Right atrium auricular region (tissue), 2 donors: ENCODE data around the gene PIAS1. TPM values are rescaled to one million over a fixed set of nuclear protein-coding genes. Genes with fewer than 3 reads are reported as not detected.

Experiments
- DNase-seq: peaks from one replicate; pipeline ENCODE4 v3.0.0-alpha.2; 2019; ENCODE audit warnings: low spot score
- H3K27ac ChIP-seq, 2 donors: fragments of 200-600 bp; sonication (generic); 1 replicate in 1 of 2; 2 replicates in 1 of 2; pipeline ENCODE4 v1.5.1; 2016 to 2019
- H3K27me3 ChIP-seq, 2 donors: fragments of 200-600 bp; sonication (generic); one replicate each; pipeline versions ENCODE4 v1.5.1 to v1.6.0; 2017 to 2019
- H3K36me3 ChIP-seq: fragments of 200-600 bp; sonication (generic); one replicate; pipeline ENCODE4 v1.5.1; 2016
- H3K4me1 ChIP-seq, 2 donors: fragments of 200-600 bp; sonication (generic); one replicate each; pipeline versions ENCODE4 v1.5.1 to v1.6.0; 2017 to 2019
- H3K4me3 ChIP-seq, 2 donors: fragments of 200-600 bp; sonication (generic); 1 replicate in 1 of 2; 2 replicates in 1 of 2; pipeline ENCODE4 v1.5.1; 2017 to 2019; ENCODE audit warnings: mild to moderate bottlenecking in 1 of 2, moderate library complexity in 1 of 2
- H3K9me3 ChIP-seq, 2 donors: fragments of 200-600 bp; sonication (generic); one replicate each; pipeline ENCODE4 v1.5.1; 2019
- CTCF ChIP-seq, 2 donors: fragments of 200-600 bp; sonication (generic); IDR thresholded peaks; one replicate each; pipeline ENCODE4 v1.5.1; 2019; ENCODE audit warnings: antibody characterized with exemption in 2 of 2
- total RNA-seq, 2 donors: library from RNA; depleted of rRNA; stranded (reverse); fragments of >200 nt; gene quantifications; one replicate each; pipeline ENCODE4 v1.1.0, GENCODE V29; 2016

Gene PIAS1
- total RNA-seq, 2 donors from 2014 or later = 24.5 to 26.7 TPM

DNA sequence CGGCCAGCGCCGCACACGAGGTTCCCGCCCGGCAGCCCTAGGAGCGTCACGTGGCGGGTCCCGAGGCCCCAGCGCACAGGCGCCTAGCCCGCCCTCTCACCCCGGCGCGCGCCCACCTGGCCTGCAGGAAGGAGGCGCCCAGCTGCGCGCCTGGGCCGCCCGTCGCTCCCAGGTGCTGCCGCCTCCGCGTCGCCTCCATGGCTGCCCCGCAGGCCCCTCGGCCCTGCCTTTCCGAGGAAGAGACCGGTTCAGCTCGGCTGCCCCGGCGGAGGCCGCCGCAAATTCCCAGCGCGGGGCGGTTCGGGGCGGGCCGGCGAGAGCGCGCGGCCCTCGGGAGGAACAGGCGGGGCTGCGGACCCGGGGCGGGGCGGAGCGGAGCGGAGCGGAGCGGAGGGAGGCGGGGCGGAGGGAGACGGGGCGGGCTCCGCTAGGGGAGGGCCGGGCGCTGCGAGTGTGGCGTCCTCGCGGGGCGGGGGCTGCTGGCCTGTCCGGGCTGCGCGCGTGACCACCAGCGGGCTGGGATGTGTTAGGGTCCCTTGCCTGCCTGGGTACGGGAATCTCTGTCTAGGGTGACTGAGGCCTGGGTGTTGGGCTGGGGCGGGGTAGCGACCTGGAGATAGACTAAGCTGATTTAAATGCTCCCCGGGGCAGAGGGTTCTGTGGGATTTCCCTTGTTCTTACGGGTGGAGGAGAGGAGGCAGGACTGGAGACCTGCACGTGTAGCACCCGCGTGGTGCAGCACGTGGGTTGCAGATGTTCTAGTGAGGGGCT lies 175.5 kb downstream of the PIAS1 start, which contains the start of gene CLN6:
Gene CLN6, minus strand, starts transcription at position 343 of the 771 bp plus-strand sequence. Its CDS starts 144 bp downstream, at position 199.
- TF ChIP-seq CTCF (IDR thresholded peaks at IDR 0.05) = peak in 1 of 2 donors; percentile 14
- Histone ChIP-seq H3K36me3 (no peaks in the 10 kb centered on the region), H3K9me3 (no peaks in the 10 kb centered on the region), H3K27ac (peak within 1 kb of the TSS; percentile 77 to 81), H3K27me3 (no peaks in the 10 kb centered on the region), H3K4me3 (peak within 1 kb of the TSS; percentile 58 to 68), H3K4me1 (peaks cover 0 to 21% of the 10 kb centered on the region in 2 donors)
- peak; percentile 66 for DNase-seq

DNA sequence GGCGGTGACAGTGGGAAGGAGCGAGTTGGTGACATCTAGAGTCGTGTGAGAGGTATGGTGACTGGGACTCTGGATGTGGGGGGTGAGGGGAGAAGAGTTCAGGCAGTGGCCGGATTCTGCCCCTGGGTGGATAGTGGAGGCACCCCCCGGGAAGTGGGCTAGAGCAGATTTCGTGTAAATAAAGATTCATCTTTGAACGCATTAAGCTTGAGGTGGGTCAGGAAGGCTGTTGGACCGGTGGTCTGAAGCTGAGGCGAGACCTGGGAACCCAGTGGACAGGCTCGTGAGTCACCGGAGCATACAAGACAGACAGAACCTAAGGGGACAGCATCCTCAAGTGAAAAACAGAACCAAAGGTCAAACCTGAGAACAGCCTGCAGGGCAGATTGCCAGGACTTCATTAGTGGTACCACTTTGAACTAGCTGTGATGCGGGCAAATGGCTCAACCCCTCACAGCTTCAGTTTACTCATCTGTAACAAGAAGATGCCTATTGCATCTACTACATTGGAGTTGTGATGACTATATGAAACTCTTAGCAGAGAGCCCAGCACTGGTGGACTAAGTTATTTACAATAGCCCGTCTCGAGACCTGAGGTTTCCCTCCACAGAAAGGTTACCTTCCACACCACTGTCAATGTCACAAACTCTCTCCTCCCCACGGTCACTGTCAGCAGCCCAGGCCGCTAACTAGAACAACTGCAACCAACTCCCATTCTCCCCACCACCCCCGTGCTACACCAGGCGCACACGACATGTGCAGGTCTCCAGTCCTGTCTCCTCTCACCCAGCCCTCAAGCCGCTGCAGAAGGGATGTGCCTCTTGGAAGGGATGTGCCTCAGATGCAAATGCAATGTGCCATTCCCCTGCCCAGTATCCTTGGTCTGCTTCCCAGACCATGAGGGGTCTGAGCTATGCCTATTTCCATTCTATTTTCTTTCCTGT lies 176.3 kb downstream of the PIAS1 start:
- Histone ChIP-seq H3K27ac (peak overlapping the region; percentile 77 to 81), H3K27me3 (no peaks in the 10 kb centered on the region), H3K9me3 (no peaks in the 10 kb centered on the region), H3K36me3 (no peaks in the 10 kb centered on the region), H3K4me3 (peak overlapping the region; percentile 58 to 68), H3K4me1 (peaks cover 0 to 21% of the 10 kb centered on the region in 2 donors)
- peak; percentile 64 for DNase-seq
- TF ChIP-seq CTCF (IDR thresholded peaks at IDR 0.05) = peak in 1 of 2 donors; percentile 6

GRCh38 chr15:68231102-68231818 lies 177.1 kb downstream of the PIAS1 start:
- Histone ChIP-seq H3K27me3 (no peaks in the 10 kb centered on the region), H3K4me1 (peaks cover 0 to 21% of the 10 kb centered on the region in 2 donors), H3K4me3 (no peak overlapping the region), H3K27ac (no peak overlapping the region), H3K36me3 (no peaks in the 10 kb centered on the region), H3K9me3 (no peaks in the 10 kb centered on the region)
- TF ChIP-seq CTCF (IDR thresholded peaks at IDR 0.05) = no peak
- DNase-seq = peak; percentile 47

- no peak overlapping the region for H3K27ac ChIP-seq
- H3K36me3 ChIP-seq = no peaks in the 10 kb centered on the region
- H3K27me3 ChIP-seq = no peaks in the 10 kb centered on the region
- peak; percentile 47 for DNase-seq
- H3K4me3 ChIP-seq = no peak overlapping the region
- peaks cover 0 to 21% of the 10 kb centered on the region in 2 donors for H3K4me1 ChIP-seq
- no peaks in the 10 kb centered on the region for H3K9me3 ChIP-seq
- no peak for TF ChIP-seq CTCF (IDR thresholded peaks at IDR 0.05)
Measured at GRCh38 chr15:68232449-68232848, 178.3 kb downstream of the PIAS1 start.

- no peaks in the 10 kb centered on the region for H3K9me3 ChIP-seq
- no peak overlapping the region for H3K27ac ChIP-seq
- H3K36me3 ChIP-seq = no peaks in the 10 kb centered on the region
- DNase-seq = no peak
- no peak for TF ChIP-seq CTCF (IDR thresholded peaks at IDR 0.05)
- no peaks in the 10 kb centered on the region for H3K27me3 ChIP-seq
- peaks cover 0 to 17% of the 10 kb centered on the region in 2 donors for H3K4me1 ChIP-seq
- no peak overlapping the region for H3K4me3 ChIP-seq
Measured at GRCh38 chr15:68232937-68233336, 178.8 kb downstream of the PIAS1 start.
